LNCaP clone FGC (cell line): ENCODE measurements around the gene ZMYND19.
A peak's percentile ranks its signal among the peaks of the same experiment; 100 is the strongest.
"Not testable (repeated sequence)": the region's sequence is repeated elsewhere in the genome, so short reads cannot be mapped to it uniquely, and the experiment has no call there.

ENCODE experiments used
- DNase-seq: peaks from one replicate; pipeline ENCODE4 v3.0.0-alpha.2; 2011; ENCODE audit warnings: low read depth
- H3K4me3 ChIP-seq: 2 replicates; pipeline ENCODE4 v1.5.1; 2011; ENCODE audit warnings: mild to moderate bottlenecking, low read depth, low read length, control low read depth
- TF ChIP-seq, protein P1 (sequence below): IDR thresholded peaks from 2 replicates; pipeline ENCODE4 v1.5.1; 2012; ENCODE audit warnings: mild to moderate bottlenecking; ENCODE audit not compliant: control insufficient read depth, insufficient read depth; ENCODE audit errors: extremely low read depth

Gene ZMYND19

DNA sequence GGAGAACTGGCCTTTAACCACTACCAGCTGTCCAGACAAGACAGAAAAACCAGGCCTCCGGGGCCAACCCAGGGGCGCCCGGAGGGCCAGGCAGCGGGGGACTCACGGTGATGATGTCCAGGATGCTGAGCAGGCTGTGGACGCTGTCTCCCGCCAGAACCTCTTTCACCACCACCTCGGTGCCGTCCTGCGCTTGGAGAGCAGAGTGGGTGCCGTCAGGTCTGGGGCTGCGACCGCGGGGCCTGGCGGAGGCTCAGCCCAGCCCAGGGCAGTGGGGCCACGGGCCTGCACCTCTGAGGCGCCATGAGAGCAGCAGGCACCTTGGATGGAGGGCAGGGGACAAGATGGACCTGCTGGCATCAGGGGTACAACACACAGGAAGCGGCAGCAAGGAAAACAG is 49.8 kb downstream of the ZMYND19 start:
- no peak overlapping the region for H3K4me3 ChIP-seq
- DNase-seq = no peak
- TF ChIP-seq, protein P1, sequence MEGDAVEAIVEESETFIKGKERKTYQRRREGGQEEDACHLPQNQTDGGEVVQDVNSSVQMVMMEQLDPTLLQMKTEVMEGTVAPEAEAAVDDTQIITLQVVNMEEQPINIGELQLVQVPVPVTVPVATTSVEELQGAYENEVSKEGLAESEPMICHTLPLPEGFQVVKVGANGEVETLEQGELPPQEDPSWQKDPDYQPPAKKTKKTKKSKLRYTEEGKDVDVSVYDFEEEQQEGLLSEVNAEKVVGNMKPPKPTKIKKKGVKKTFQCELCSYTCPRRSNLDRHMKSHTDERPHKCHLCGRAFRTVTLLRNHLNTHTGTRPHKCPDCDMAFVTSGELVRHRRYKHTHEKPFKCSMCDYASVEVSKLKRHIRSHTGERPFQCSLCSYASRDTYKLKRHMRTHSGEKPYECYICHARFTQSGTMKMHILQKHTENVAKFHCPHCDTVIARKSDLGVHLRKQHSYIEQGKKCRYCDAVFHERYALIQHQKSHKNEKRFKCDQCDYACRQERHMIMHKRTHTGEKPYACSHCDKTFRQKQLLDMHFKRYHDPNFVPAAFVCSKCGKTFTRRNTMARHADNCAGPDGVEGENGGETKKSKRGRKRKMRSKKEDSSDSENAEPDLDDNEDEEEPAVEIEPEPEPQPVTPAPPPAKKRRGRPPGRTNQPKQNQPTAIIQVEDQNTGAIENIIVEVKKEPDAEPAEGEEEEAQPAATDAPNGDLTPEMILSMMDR = no peak

DNA sequence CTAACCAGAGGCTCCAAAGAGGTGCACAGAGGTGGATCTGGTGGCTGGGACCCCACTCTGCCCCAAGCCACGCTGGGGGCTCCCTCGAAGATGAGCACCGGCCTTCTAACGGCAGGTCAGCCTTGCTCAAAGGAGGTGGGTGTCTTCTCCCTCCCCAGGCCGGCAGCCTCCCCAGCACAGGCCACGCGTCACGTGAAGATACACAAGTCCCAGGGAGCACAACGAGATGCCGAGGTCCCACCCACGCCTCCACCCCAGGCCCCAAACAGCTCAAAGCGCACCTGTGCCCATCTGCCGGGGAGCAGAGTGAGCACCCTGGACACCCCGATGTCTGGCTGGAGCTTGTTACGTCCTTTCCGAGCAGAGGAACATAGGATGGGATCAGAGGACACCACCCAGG is 52.3 kb downstream of the ZMYND19 start:
- TF ChIP-seq, protein P1 = no peak
- H3K4me3 ChIP-seq = no peak overlapping the region
- DNase-seq = no peak

DNA sequence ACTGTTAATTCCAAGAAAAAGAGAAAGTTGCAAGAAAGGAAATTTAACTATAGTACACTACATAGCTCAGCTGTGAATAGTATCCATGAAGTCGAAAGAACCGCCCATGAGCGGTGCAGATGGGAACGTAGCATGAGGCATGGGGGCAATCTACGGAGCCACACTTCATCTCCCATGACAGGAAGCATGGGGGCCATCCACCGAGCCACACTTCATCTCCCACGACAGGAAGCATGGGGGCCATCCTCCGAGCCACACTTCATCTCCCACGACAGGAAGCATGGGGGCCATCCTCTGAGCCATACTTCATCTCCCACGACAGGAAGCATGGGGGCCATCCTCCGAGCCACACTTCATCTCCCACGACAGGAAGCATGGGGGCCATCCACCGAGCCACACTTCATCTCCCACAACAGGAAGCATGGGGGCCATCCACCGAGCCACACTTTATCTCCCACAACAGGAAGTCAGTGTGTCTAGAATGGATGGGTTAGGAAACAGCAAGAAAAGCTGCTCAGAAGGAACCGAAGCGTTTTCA is 53.6 kb downstream of the ZMYND19 start:
- H3K4me3 ChIP-seq, DNase-seq: not testable (repeated sequence)

DNA sequence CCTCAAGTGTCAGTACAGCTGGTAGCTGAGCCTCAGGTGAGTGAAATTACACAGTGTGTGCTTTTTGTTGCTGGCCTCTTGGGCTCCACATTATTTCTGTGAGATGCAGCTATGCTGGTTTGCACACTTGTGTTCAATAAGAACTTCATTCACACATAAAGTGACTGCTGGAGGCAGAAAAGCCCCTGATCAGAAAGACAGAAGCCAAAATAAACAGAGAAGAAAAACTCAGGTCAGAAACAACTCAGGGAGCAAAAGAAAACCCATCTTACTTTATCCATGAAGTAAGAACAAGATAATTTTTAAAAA is 55.2 kb downstream of the ZMYND19 start:
- TF ChIP-seq, protein P1 = no peak
- no peak for DNase-seq
- H3K4me3 ChIP-seq = no peak overlapping the region

DNA sequence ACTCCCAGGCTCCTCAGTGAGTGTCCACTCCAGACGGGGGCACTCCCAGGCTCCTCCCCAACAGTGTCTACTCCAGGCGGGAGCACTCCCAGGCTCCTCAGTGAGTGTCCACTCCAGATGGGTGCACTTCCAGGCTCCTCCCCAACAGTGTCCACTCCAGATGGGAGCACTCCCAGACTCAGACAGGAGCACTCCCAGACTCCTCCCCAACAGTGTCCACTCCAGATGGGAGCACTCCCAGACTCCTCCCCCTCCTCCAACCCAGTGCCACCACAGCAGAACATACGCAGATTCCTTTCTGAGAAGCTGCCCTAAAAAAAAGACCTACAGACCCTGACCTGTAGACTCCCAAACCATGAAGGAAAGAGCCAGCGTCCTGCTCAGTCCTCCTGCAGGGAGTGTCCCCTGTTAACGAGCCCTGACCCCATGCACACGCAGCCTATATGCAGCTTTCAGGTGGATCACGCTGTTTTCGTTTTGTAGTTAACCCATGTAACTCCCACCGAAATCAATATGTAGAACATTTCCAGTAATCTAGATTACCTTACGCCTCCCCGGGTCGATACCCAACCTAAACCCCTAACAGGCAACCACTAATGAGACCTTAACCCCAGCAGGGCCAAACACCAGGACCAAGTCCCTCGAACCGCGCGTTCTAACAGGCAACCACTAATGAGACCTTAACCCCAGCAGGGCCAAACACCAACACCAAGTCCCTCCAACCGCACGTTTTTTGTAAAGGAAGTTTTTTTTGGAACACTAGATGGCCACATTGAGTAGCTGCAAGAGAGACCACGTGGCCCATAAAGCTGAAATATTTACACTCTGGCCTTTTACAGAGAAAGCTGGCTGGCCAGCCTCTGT is 55.8 kb downstream of the ZMYND19 start:
- DNase-seq = peak; percentile 88
- H3K4me3 ChIP-seq = no peak overlapping the region
- TF ChIP-seq, protein P1 = peak; percentile 70

DNA sequence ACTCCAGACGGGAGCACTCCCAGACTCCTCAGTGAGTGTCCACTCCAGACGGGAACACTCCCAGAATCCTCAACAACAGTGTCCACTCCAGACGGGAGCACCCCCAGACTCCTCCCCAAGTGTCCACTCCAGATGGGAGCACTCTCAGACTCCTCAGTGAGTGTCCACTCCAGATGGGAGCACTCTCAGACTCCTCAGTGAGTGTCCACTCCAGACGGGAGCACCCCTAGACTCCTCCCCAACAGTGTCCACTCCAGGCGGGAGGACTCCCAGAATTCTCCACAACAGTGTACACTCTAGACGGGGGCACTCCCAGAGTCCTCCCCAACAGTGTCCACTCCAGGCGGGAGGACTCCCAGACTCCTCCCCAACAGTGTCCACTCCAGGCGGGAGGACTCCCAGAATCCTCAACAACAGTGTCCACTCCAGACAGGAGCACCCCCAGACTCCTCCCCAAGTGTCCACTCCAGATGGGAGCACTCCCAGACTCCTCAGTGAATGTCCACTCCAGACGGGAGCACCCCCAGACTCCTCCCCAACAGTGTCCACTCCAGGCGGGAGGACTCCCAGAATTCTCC is 57.3 kb downstream of the ZMYND19 start:
- not testable (repeated sequence) for H3K4me3 ChIP-seq, DNase-seq
